OCI-LY1 (cell line): ENCODE data around the gene GALNTL6.

Source experiments
- EZH2 ChIP-seq: fragments of 200-600 bp; sonication (generic), shearing (Covaris generic); IDR thresholded peaks from 2 replicates; pipeline ENCODE4 v1.8.0; 2017; ENCODE audit warnings: borderline replicate concordance, mixed run types, mild to moderate bottlenecking, antibody characterized with exemption, low read length, moderate library complexity, mixed read lengths
- TF ChIP-seq, protein P1 (sequence below): fragments of 200-600 bp; sonication (generic), shearing (Covaris generic); IDR thresholded peaks from 2 replicates; pipeline ENCODE4 v1.5.1; 2017; ENCODE audit warnings: mild to moderate bottlenecking, antibody characterized with exemption, low read length, moderate library complexity, mixed read lengths

DNA sequence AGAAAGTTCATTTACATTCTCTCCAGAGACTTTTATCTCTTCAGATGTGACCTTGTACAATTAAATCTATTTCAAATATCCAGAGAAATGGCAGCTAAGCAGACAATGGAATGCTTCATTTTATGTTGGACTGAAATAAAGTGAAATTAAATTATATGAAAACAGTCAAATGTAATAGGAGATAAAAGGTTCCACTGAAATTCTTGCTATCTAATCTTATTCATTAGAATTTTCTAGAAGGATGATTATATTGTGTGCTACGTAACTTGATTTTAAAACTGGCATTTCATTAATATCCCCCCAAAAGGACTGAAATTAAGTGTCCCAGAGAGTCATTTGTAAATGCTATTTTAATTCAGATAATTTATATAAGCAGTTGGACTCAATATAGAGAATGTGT is 708.5 kb downstream of the GALNTL6 start:
- TF ChIP-seq, protein P1, sequence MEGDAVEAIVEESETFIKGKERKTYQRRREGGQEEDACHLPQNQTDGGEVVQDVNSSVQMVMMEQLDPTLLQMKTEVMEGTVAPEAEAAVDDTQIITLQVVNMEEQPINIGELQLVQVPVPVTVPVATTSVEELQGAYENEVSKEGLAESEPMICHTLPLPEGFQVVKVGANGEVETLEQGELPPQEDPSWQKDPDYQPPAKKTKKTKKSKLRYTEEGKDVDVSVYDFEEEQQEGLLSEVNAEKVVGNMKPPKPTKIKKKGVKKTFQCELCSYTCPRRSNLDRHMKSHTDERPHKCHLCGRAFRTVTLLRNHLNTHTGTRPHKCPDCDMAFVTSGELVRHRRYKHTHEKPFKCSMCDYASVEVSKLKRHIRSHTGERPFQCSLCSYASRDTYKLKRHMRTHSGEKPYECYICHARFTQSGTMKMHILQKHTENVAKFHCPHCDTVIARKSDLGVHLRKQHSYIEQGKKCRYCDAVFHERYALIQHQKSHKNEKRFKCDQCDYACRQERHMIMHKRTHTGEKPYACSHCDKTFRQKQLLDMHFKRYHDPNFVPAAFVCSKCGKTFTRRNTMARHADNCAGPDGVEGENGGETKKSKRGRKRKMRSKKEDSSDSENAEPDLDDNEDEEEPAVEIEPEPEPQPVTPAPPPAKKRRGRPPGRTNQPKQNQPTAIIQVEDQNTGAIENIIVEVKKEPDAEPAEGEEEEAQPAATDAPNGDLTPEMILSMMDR = no peak
- no peak for TF ChIP-seq EZH2
